Measurements from ENCODE around the gene FSTL4.

DNA sequence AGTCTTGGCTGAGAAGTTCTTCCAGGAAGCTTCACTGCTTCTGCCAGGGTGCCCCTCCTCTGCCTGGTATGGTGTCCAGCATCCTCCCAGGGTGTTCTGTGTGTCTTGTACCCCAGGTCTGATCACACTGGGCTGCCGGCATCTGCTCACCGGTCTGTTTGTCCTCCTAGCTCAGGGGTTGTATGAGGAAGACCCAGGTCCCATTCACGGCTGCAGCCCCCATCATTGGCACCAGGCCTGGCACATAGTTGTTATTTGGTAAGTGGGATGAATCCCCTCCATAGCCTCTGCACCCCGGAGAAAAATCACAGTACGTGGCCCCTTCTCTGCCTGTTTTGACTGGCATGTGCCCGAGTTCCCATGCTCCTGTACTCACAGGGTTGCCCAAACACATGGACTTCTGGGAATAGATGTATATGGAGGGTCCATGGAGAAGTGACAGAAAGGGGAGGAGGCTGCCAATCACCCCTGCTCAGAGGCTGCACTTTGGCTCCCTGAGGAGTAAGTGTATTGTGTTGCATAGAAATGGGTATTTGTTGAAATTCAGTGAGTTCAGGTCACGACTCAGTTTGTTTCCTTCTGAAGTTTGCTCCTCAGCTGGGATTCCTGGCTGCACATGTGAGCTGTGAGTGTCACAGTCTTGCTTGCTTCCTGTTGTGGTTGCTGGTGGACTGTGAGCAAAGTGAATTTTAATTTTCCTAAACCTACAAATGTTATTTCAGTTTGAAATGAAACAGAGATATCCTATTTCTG is 464.4 kb downstream of the FSTL4 start:
- TF ChIP-seq, protein P1, sequence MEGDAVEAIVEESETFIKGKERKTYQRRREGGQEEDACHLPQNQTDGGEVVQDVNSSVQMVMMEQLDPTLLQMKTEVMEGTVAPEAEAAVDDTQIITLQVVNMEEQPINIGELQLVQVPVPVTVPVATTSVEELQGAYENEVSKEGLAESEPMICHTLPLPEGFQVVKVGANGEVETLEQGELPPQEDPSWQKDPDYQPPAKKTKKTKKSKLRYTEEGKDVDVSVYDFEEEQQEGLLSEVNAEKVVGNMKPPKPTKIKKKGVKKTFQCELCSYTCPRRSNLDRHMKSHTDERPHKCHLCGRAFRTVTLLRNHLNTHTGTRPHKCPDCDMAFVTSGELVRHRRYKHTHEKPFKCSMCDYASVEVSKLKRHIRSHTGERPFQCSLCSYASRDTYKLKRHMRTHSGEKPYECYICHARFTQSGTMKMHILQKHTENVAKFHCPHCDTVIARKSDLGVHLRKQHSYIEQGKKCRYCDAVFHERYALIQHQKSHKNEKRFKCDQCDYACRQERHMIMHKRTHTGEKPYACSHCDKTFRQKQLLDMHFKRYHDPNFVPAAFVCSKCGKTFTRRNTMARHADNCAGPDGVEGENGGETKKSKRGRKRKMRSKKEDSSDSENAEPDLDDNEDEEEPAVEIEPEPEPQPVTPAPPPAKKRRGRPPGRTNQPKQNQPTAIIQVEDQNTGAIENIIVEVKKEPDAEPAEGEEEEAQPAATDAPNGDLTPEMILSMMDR (optimal IDR thresholded peaks at IDR 0.05 in 1 of 3, IDR thresholded peaks at IDR 0.05 in 1 of 3, conservative IDR thresholded peaks at IDR 0.05 in 1 of 3; ENCODE audit: extremely low read depth in 1 of 3, insufficient read depth in 2 of 3, low read length in 3 of 3) = no peak
- no peak for TF ChIP-seq EZH2 (IDR thresholded peaks at IDR 0.05; ENCODE audit: low read length)

Measured in keratinocyte (primary cell).